ENCODE data around the gene SCG5. TPM values are rescaled to one million over a fixed set of nuclear protein-coding genes. Genes with fewer than 3 reads are reported as not detected.
A peak's percentile ranks its signal among the peaks of the same experiment; 100 is the strongest.

Gene SCG5
- polyA plus RNA-seq, 2 donors, result 0.35 to 0.37 TPM

- Histone ChIP-seq H3K36me3 (ENCODE audit: control insufficient read depth in 2 of 2, insufficient read depth in 2 of 2, low read length in 1 of 2) (no peaks in the 10 kb centered on the region), H3K4me3 (ENCODE audit: low read depth in 1 of 2, low read length in 2 of 2) (no peak overlapping the region), H3K4me1 (ENCODE audit: control insufficient read depth in 2 of 2, insufficient read depth in 2 of 2, low read length in 1 of 2) (no peaks in the 10 kb centered on the region), H3K27me3 (ENCODE audit: control insufficient read depth in 1 of 2, insufficient read depth in 2 of 2, low read length in 2 of 2) (no peaks in the 10 kb centered on the region), H3K9me3 (ENCODE audit: control insufficient read depth in 2 of 2, insufficient read depth in 1 of 2, low read depth in 1 of 2, low read length in 1 of 2) (peaks cover 0 to 2% of the 10 kb centered on the region in 2 donors), H3K27ac (ENCODE audit: low read depth in 2 of 2, low read length in 1 of 2) (no peak overlapping the region)
- WGBS, 2 donors, result 62 to 63% methylated on average over 3 of the region's 3 CpGs
Observed at GRCh38 chr15:32701863-32702262, 60.4 kb downstream of the SCG5 start.

- H3K36me3 ChIP-seq (ENCODE audit: control insufficient read depth in 2 of 2, insufficient read depth in 2 of 2, low read length in 1 of 2), result no peaks in the 10 kb centered on the region
- 56 to 60% methylated on average over 8 of the region's 8 CpGs for WGBS, 2 donors
- H3K4me3 ChIP-seq (ENCODE audit: low read depth in 1 of 2, low read length in 2 of 2), result no peak overlapping the region
- H3K27ac ChIP-seq (ENCODE audit: low read depth in 2 of 2, low read length in 1 of 2), result no peak overlapping the region
- H3K4me1 ChIP-seq (ENCODE audit: control insufficient read depth in 2 of 2, insufficient read depth in 2 of 2, low read length in 1 of 2), result no peaks in the 10 kb centered on the region
- H3K27me3 ChIP-seq (ENCODE audit: control insufficient read depth in 1 of 2, insufficient read depth in 2 of 2, low read length in 2 of 2), result no peaks in the 10 kb centered on the region
- H3K9me3 ChIP-seq (ENCODE audit: control insufficient read depth in 2 of 2, insufficient read depth in 1 of 2, low read depth in 1 of 2, low read length in 1 of 2), result peaks cover 0 to 1% of the 10 kb centered on the region in 2 donors
Observed at GRCh38 chr15:32704395-32704981, 63.0 kb downstream of the SCG5 start.

- H3K27ac ChIP-seq (ENCODE audit: low read depth in 2 of 2, low read length in 1 of 2), result no peak overlapping the region
- no peaks in the 10 kb centered on the region for H3K36me3 ChIP-seq (ENCODE audit: control insufficient read depth in 2 of 2, insufficient read depth in 2 of 2, low read length in 1 of 2)
- 87 to 92% methylated on average over 2 of the region's 2 CpGs for WGBS, 2 donors
- no peaks in the 10 kb centered on the region for H3K9me3 ChIP-seq (ENCODE audit: control insufficient read depth in 2 of 2, insufficient read depth in 1 of 2, low read depth in 1 of 2, low read length in 1 of 2)
- no peak overlapping the region for H3K4me3 ChIP-seq (ENCODE audit: low read depth in 1 of 2, low read length in 2 of 2)
- no peaks in the 10 kb centered on the region for H3K27me3 ChIP-seq (ENCODE audit: control insufficient read depth in 1 of 2, insufficient read depth in 2 of 2, low read length in 2 of 2)
- no peaks in the 10 kb centered on the region for H3K4me1 ChIP-seq (ENCODE audit: control insufficient read depth in 2 of 2, insufficient read depth in 2 of 2, low read length in 1 of 2)
Observed at GRCh38 chr15:32705446-32705845, 63.9 kb downstream of the SCG5 start.

- Histone ChIP-seq H3K27me3 (ENCODE audit: control insufficient read depth in 1 of 2, insufficient read depth in 2 of 2, low read length in 2 of 2) (no peaks in the 10 kb centered on the region), H3K27ac (ENCODE audit: low read depth in 2 of 2, low read length in 1 of 2) (no peak overlapping the region), H3K4me1 (ENCODE audit: control insufficient read depth in 2 of 2, insufficient read depth in 2 of 2, low read length in 1 of 2) (no peaks in the 10 kb centered on the region), H3K4me3 (ENCODE audit: low read depth in 1 of 2, low read length in 2 of 2) (no peak overlapping the region), H3K36me3 (ENCODE audit: control insufficient read depth in 2 of 2, insufficient read depth in 2 of 2, low read length in 1 of 2) (no peaks in the 10 kb centered on the region), H3K9me3 (ENCODE audit: control insufficient read depth in 2 of 2, insufficient read depth in 1 of 2, low read depth in 1 of 2, low read length in 1 of 2) (no peaks in the 10 kb centered on the region)
- WGBS, 2 donors, result 60 to 72% methylated on average over 3 of the region's 3 CpGs
Observed at GRCh38 chr15:32706704-32707103, 65.2 kb downstream of the SCG5 start.

DNA sequence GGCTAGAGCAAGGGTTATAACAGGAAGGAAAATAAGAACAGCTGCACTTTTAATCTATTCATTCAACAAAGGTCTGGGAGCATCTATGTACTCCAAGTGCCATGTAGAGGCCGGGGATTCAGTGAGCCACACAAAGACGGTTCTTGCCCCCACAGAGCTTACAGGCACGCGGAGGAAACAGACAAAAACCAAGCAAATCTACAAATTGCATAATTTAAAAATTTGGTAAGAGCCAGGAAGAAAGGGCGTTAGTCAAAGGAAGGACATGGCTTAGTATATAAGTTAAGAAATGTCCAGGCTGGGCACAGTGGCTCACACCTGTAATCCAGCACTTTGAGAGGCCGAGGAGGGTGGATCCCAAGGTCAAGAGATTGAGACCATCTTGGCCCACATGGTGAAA is 65.9 kb downstream of the SCG5 start:
- peaks cover 0 to 2% of the 10 kb centered on the region in 2 donors for H3K27me3 ChIP-seq (ENCODE audit: control insufficient read depth in 1 of 2, insufficient read depth in 2 of 2, low read length in 2 of 2)
- no peak overlapping the region for H3K27ac ChIP-seq (ENCODE audit: low read depth in 2 of 2, low read length in 1 of 2)
- 63 to 68% methylated on average over 6 of the region's 6 CpGs for WGBS, 2 donors

GRCh38 chr15:32709295-32710033 is 68.0 kb downstream of the SCG5 start:
- 71% methylated on average over 9 of the region's 9 CpGs for WGBS, 2 donors
- Histone ChIP-seq H3K27me3 (ENCODE audit: control insufficient read depth in 1 of 2, insufficient read depth in 2 of 2, low read length in 2 of 2) (peaks cover 0 to 2% of the 10 kb centered on the region in 2 donors), H3K4me3 (ENCODE audit: low read depth in 1 of 2, low read length in 2 of 2) (no peak overlapping the region), H3K4me1 (ENCODE audit: control insufficient read depth in 2 of 2, insufficient read depth in 2 of 2, low read length in 1 of 2) (no peaks in the 10 kb centered on the region), H3K9me3 (ENCODE audit: control insufficient read depth in 2 of 2, insufficient read depth in 1 of 2, low read depth in 1 of 2, low read length in 1 of 2) (no peaks in the 10 kb centered on the region), H3K27ac (ENCODE audit: low read depth in 2 of 2, low read length in 1 of 2) (no peak overlapping the region), H3K36me3 (ENCODE audit: control insufficient read depth in 2 of 2, insufficient read depth in 2 of 2, low read length in 1 of 2) (no peaks in the 10 kb centered on the region)

More for the DNA sequence above, 65.9 kb downstream of the SCG5 start:
- H3K4me3 ChIP-seq (ENCODE audit: low read depth in 1 of 2, low read length in 2 of 2), result no peak overlapping the region
- no peaks in the 10 kb centered on the region for H3K4me1 ChIP-seq (ENCODE audit: control insufficient read depth in 2 of 2, insufficient read depth in 2 of 2, low read length in 1 of 2)
- H3K36me3 ChIP-seq (ENCODE audit: control insufficient read depth in 2 of 2, insufficient read depth in 2 of 2, low read length in 1 of 2), result no peaks in the 10 kb centered on the region
- H3K9me3 ChIP-seq (ENCODE audit: control insufficient read depth in 2 of 2, insufficient read depth in 1 of 2, low read depth in 1 of 2, low read length in 1 of 2), result no peaks in the 10 kb centered on the region

DNA sequence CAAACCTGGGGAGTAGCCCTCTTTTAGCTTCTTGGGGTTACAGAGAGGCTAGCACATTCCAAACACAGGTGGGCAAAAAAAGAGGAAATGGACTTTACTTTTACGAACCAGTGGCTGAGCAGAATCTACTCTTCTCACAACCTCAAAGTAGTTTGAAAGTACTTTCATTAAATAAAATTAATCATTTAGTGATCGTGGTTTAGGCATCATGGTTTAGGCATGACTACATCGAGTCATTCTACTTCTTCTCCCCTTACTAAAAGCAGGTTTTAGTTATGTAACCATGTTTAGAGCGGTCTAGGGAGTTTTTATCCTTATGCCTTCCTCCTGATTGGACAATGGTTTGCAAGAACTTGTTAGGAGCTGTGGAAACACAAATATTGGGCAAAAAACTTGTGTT is 73.8 kb downstream of the SCG5 start:
- Histone ChIP-seq H3K36me3 (ENCODE audit: control insufficient read depth in 2 of 2, insufficient read depth in 2 of 2, low read length in 1 of 2) (no peaks in the 10 kb centered on the region), H3K27me3 (ENCODE audit: control insufficient read depth in 1 of 2, insufficient read depth in 2 of 2, low read length in 2 of 2) (peaks cover 7 to 29% of the 10 kb centered on the region in 2 donors), H3K27ac (ENCODE audit: low read depth in 2 of 2, low read length in 1 of 2) (no peak overlapping the region), H3K9me3 (ENCODE audit: control insufficient read depth in 2 of 2, insufficient read depth in 1 of 2, low read depth in 1 of 2, low read length in 1 of 2) (peaks cover 0 to 4% of the 10 kb centered on the region in 2 donors), H3K4me3 (ENCODE audit: low read depth in 1 of 2, low read length in 2 of 2) (no peak overlapping the region), H3K4me1 (ENCODE audit: control insufficient read depth in 2 of 2, insufficient read depth in 2 of 2, low read length in 1 of 2) (peaks cover 0 to 19% of the 10 kb centered on the region in 2 donors)
- 65 to 66% methylated on average over 4 of the region's 4 CpGs for WGBS, 2 donors

DNA sequence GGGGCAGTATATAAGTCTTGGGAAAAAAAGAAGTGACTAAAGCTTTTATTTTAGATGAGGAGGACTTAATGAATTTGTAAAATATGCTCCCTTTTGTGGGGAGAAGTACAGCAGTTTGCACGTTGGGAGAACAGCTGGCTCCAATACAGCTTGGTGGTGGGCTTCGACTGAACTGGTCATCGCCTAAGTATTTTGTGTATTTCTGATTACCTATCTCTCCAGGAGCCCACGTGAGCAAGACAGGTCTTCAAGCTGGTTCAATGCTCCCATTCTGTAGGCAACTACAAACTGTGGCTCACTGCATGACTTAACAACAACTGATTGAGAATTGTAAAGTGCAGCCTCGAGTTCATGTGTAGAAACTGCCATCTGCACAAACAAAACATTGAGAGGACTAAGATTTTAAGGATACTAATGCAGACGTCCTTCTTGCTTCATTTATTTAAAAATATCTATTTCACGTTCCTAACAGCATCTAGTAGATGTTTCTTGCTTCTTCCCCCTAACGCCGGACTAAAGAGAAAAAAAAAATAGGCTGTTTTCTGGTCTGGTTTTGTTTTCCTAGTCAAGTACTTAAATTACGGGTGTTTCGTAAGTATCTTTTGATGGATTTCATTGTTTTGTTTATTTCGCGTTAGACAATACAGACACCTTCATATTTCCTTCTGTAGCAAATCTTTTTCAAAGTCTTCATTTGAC is 74.9 kb downstream of the SCG5 start:
- Histone ChIP-seq H3K27ac (ENCODE audit: low read depth in 2 of 2, low read length in 1 of 2) (no peak overlapping the region), H3K36me3 (ENCODE audit: control insufficient read depth in 2 of 2, insufficient read depth in 2 of 2, low read length in 1 of 2) (no peaks in the 10 kb centered on the region), H3K4me1 (ENCODE audit: control insufficient read depth in 2 of 2, insufficient read depth in 2 of 2, low read length in 1 of 2) (peaks cover 0 to 19% of the 10 kb centered on the region in 2 donors), H3K4me3 (ENCODE audit: low read depth in 1 of 2, low read length in 2 of 2) (no peak overlapping the region), H3K27me3 (ENCODE audit: control insufficient read depth in 1 of 2, insufficient read depth in 2 of 2, low read length in 2 of 2) (peaks cover 7 to 29% of the 10 kb centered on the region in 2 donors), H3K9me3 (ENCODE audit: control insufficient read depth in 2 of 2, insufficient read depth in 1 of 2, low read depth in 1 of 2, low read length in 1 of 2) (peaks cover 0 to 4% of the 10 kb centered on the region in 2 donors)
- 34 to 37% methylated on average over 13 of the region's 13 CpGs for WGBS, 2 donors

GRCh38 chr15:32716915-32717425 is 75.5 kb downstream of the SCG5 start:
- H3K27me3 ChIP-seq (ENCODE audit: control insufficient read depth in 1 of 2, insufficient read depth in 2 of 2, low read length in 2 of 2), result peaks cover 7 to 29% of the 10 kb centered on the region in 2 donors
- peak overlapping the region in 1 of 2 donors; percentile 78 for H3K27ac ChIP-seq (ENCODE audit: low read depth in 2 of 2, low read length in 1 of 2)
- peaks cover 0 to 19% of the 10 kb centered on the region in 2 donors for H3K4me1 ChIP-seq (ENCODE audit: control insufficient read depth in 2 of 2, insufficient read depth in 2 of 2, low read length in 1 of 2)
- peak overlapping the region; percentile 33 to 35 for H3K4me3 ChIP-seq (ENCODE audit: low read depth in 1 of 2, low read length in 2 of 2)
- H3K9me3 ChIP-seq (ENCODE audit: control insufficient read depth in 2 of 2, insufficient read depth in 1 of 2, low read depth in 1 of 2, low read length in 1 of 2), result peaks cover 0 to 4% of the 10 kb centered on the region in 2 donors
- 15% methylated on average over 21 of the region's 21 CpGs for WGBS, 2 donors
- no peaks in the 10 kb centered on the region for H3K36me3 ChIP-seq (ENCODE audit: control insufficient read depth in 2 of 2, insufficient read depth in 2 of 2, low read length in 1 of 2)

Measured in esophagus (tissue), 2 donors.